ENCODE measurements around the gene DAGLA.

- TF ChIP-seq CTCF (conservative IDR thresholded peaks at IDR 0.05; ENCODE audit: low read depth, low read length) (no peak), EZH2 (IDR thresholded peaks at IDR 0.05; ENCODE audit: borderline replicate concordance, low read depth, low read length, poor library complexity, severe bottlenecking) (no peak)
These were observed 56.1 kb downstream of the DAGLA start for GRCh38 chr11:61736310-61736709.
